ENCODE data around the gene GOLGA6B.
"Not testable (repeated sequence)": the region's sequence is repeated elsewhere in the genome, so short reads cannot be mapped to it uniquely, and the experiment has no call there.

GOLGA6B gene

GRCh38 chr15:72700076-72700475 lies 45.6 kb downstream of the GOLGA6B start:
- Histone ChIP-seq H3K27ac (ENCODE audit: low read depth, low read length) (no peak overlapping the region), H3K4me3 (ENCODE audit: low read depth, low read length) (no peak overlapping the region), H3K27me3 (ENCODE audit: control insufficient read depth, insufficient read depth, low read length) (no peaks in the 10 kb centered on the region), H3K9ac (ENCODE audit: low read depth, low read length) (no peak overlapping the region), H3K4me1 (ENCODE audit: control insufficient read depth, insufficient read depth, low read length) (no peaks in the 10 kb centered on the region), H3K9me3 (ENCODE audit: control insufficient read depth, insufficient read depth, low read length) (no peaks in the 10 kb centered on the region), H3K36me3 (ENCODE audit: control insufficient read depth, insufficient read depth, low read length) (no peaks in the 10 kb centered on the region)

DNA sequence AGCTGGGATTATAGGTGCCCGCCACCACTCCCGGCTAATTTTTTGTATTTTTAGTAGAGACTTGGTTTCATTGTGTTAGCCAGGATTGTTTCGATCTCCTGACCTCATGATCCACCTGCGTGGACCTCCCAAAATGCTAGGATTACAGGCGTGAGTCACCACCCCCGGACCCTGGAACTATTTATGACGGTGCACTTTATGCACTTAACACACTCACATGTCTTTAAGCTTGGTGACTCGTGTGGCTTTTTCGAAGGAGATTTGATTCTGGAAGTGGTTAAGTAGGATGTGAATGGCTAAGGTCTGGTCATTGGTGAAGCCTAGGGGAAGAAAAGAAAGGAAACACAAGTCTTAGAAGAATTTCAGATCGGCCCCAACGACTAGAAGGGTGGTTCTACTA lies 51.8 kb downstream of the GOLGA6B start:
- Histone ChIP-seq H3K27me3 (ENCODE audit: control insufficient read depth, insufficient read depth, low read length) (no peaks in the 10 kb centered on the region), H3K36me3 (ENCODE audit: control insufficient read depth, insufficient read depth, low read length) (0 out of 2 replicates have a peak, but pooled peaks cover under 1% of the 10 kb centered on the region), H3K9ac (ENCODE audit: low read depth, low read length) (no peak overlapping the region), H3K9me3 (ENCODE audit: control insufficient read depth, insufficient read depth, low read length) (no peaks in the 10 kb centered on the region), H3K27ac (ENCODE audit: low read depth, low read length) (no peak overlapping the region), H3K4me1 (ENCODE audit: control insufficient read depth, insufficient read depth, low read length) (no peaks in the 10 kb centered on the region), H3K4me3 (ENCODE audit: low read depth, low read length) (no peak overlapping the region)

DNA sequence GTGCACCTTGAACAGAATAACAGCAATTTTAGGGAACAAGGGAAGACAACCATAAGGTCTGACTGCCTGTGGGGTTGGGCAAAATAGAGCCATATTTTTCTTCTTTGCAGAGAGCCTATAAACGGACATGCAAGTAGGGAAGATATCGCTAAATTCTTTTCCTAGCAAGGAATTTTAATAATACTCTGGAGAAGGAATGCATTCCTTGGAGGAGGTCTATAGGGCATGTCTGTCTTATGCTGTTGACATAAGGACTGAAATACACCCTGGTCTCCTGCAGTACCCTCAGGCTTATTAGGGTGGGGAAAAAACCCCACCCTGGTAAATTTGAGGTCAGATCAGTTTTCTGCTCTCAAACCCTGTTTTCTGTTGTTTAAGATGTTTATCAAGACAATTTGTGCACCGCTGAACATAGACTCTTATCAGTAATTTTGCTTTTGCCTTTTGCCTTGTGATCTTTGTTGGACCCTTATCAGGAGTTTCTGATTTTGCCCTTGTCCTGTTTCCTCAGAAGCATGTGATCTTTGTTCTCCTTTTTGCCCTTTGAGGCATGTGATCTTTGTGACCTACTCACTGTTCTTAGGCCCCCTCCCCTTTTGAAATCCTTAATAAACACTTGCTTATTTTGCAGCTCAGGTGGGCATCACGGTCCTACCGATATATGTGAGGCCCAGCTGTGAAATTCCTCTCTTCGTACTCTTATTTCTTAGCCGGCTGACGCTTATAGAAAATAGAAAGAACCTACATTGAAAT lies 54.2 kb downstream of the GOLGA6B start:
- not testable (repeated sequence) for H3K9ac ChIP-seq (ENCODE audit: low read depth, low read length); H3K27ac ChIP-seq (ENCODE audit: low read depth, low read length); H3K27me3 ChIP-seq (ENCODE audit: control insufficient read depth, insufficient read depth, low read length); H3K4me1 ChIP-seq (ENCODE audit: control insufficient read depth, insufficient read depth, low read length); H3K9me3 ChIP-seq (ENCODE audit: control insufficient read depth, insufficient read depth, low read length); H3K4me3 ChIP-seq (ENCODE audit: low read depth, low read length)
- H3K36me3 ChIP-seq (ENCODE audit: control insufficient read depth, insufficient read depth, low read length) = peaks cover 23% of the 10 kb centered on the region
